Adrenal gland (tissue), 5 donors: ENCODE measurements around the gene PRKN.

ENCODE experiments used
- CTCF ChIP-seq, 6 experiments: fragments of 450-650 bp in 4 of 6; fragments of 200-600 bp in 2 of 6; sonication (generic) in 1 of 6; IDR thresholded peaks; 1 replicate in 5 of 6; 2 replicates in 1 of 6; pipeline versions ENCODE4 v1.5.1 to v1.8.0; 2016 to 2021; ENCODE audit warnings: antibody characterized with exemption in 6 of 6, mild to moderate bottlenecking in 2 of 6, moderate library complexity in 1 of 6
- POLR2A ChIP-seq, 2 donors: fragments of 450-650 bp; IDR thresholded peaks; one replicate each; pipeline ENCODE4 v1.6.1; 2017; ENCODE audit warnings: antibody characterized with exemption in 2 of 2, mild to moderate bottlenecking in 2 of 2, moderate library complexity in 1 of 2
- donor health status: DM: no; HTN: no; CAD: no.

DNA sequence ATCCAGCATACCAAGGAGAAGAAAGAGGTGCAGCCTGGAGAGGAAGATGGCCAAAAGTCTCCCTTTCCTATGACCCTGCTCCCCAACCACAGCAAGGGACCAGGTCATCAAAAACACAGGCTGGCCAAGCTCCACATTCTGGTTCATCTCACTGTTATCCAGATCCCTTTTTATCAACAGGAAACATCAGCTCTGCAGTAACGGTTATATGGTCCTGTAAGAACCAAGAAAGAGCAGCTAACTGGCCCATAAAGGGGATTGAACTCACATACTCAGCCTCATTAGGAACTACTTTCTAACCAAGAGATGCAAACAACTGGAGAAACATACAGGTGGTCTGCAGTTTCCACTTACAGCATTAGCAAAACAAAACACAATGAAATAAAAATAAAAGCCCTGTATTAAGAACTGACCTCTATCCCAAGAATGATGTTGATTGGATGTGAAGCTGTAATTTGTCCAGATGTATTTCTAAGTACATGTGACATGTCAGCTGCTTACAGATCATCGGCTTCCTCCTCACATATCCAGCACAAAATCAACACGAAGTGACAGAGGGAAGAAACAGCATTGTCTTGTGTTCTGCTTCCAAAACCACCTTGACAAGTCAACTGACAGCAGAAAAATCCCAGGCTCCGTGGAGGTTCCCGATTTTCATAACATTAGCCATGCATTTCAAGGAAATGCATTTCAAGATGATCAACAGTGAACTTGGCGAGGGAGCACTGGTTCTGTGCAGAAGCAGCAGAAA is 896.5 kb downstream of the PRKN start:
- TF ChIP-seq CTCF (IDR thresholded peaks at IDR 0.05) (no peak), POLR2A (IDR thresholded peaks at IDR 0.05) (no peak)
